GM21619 (cell line): ENCODE data around the gene TTC6.

ENCODE experiments used
- ATAC-seq: cut with Tn5 transposase; IDR thresholded peaks from one replicate; pipeline ENCODE4 v1.9.1; 2021; ENCODE audit not compliant: unreplicated experiment

TTC6 gene

DNA sequence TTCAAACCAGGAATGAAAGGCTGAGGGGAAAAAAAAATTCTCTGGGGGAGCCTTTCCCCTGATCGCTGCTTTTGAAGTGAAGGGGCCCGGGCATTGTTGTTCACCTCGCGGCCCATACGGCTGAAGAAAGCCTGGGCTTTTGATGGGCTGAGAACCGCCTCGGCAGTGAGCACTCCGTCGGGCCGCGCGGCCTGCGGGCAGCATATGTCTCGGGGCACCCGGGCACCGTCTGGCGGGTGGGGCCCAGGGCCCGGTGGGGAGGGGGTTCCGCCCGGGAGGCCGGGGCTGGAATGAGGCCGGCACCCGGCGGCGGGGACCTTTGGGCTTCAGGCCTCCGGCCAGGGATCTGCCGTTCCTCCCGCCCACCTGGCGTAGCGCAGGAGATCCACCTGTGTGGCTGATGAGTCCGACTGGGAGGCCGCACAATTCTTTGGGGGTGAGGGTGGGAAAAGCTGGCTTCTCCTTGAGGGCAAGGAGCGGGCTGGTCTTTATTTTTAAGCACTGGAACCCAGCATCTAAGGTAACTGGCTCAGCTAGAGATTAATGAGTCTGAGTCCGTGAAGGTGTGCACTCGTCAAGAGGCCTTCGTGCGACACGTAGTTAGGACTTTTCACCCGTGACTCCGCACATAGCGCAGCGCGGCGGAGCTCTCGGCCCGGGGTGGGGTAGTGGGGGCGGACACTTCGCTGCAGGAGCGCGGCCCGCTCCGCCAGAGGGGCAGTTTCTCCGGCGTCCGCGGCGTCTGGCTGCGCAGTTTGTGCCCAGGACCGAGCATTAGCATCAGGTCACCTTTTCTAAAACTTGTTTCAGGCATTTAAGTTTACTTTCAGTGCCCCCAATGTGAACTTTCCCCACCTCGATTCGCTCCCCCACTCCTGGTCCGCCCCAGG, 11.0 kb upstream of the TTC6 start:
- ATAC-seq = no peak

DNA sequence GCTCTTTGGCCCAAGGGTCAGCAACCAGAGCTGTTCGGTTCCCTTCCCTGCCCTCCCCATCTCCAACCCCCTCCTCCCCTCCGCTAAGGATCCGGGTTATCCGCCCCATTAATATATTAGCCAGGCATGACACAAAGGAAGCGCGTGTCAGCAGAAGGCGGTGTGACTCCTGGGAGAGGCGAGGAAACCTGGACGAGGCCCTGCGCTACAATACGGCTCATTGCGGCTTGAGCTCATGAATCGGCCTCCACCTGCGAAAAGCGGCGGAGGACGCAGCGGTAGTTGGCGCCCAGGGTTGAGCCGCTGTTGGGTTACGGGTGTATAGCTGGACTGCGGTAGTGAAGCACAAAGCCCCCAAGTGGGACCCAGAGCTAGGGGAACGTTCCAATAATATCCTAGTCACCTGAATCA, 10.3 kb upstream of the TTC6 start:
- no peak for ATAC-seq

GRCh38 chr14:37585971-37586796, 9.2 kb upstream of the TTC6 start:
- no peak for ATAC-seq

- ATAC-seq = no peak
Measured at GRCh38 chr14:37586797-37587130, 8.7 kb upstream of the TTC6 start.

DNA sequence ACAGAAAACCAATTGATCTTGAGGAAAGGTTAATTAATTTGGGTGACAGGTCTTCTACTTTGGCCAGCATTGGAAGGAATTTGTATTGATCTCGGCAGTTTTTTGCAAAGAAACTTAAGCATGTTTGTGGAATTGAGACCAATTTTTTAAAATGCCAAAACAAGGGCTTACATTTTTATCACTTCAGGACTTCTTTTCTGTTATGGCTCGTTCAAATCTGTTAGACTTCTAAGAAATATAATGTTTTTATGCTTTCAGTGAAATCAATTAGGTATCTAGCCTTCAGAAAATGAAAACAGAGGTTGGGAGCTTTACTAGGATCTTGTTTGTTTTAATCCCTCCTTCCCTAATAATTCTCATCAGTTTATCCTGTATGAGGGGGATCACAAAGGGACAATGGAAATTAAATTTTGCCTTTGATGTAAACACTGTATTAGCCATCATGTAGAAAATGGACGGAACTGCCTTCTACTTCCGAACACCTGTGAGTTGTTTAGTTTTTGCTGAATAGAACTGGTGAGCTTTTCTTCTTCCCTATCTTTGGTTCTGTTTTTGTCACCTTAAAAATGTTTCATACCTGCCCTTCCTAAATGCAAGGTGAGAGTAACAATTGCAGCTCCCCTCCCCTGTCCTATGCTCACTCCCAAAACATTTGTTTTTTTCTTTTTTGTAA, 8.2 kb upstream of the TTC6 start:
- ATAC-seq = no peak

- ATAC-seq = no peak
Measured at GRCh38 chr14:37587881-37588666, 7.4 kb upstream of the TTC6 start.

GRCh38 chr14:37588667-37588955, 6.8 kb upstream of the TTC6 start:
- ATAC-seq = no peak

- ATAC-seq = no peak
Measured at GRCh38 chr14:37588956-37589714, 6.3 kb upstream of the TTC6 start.

- no peak for ATAC-seq
Measured at GRCh38 chr14:37589715-37590427, 5.6 kb upstream of the TTC6 start.

DNA sequence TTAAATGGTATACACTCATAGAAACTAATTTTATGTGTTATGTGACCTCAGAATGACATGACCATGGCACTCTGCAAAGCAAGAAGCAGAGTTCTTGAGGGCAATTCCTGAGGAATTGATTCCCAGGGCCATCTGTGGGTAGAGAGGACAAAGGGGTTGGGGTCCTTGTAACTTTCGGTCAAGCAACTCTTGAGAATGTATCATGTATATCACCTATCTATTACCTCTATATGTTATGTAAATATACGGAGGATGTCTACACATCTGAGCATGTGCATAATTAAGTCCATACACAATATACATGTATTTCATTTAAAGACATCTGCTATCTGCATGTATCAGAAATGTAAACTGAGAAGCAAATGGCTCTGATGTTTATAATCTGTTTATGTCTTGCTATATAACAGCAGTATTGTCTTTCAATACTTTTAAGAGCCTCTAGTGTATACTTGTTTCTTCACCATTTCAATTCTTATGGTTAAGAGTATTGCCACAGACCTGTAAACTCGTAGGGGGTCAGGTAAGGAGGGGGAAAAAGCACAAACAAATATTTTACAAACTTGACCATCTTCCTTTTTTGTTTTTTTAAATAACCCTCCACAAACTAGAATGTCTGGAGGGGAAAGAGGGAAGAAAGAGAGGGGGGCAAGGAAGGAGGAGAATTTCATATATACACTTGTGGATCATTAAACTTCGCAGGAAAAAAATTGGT, 4.8 kb upstream of the TTC6 start:
- ATAC-seq = no peak

GRCh38 chr14:37591311-37591940, 4.0 kb upstream of the TTC6 start:
- ATAC-seq = no peak

GRCh38 chr14:37591941-37592481, 3.4 kb upstream of the TTC6 start:
- ATAC-seq = no peak

DNA sequence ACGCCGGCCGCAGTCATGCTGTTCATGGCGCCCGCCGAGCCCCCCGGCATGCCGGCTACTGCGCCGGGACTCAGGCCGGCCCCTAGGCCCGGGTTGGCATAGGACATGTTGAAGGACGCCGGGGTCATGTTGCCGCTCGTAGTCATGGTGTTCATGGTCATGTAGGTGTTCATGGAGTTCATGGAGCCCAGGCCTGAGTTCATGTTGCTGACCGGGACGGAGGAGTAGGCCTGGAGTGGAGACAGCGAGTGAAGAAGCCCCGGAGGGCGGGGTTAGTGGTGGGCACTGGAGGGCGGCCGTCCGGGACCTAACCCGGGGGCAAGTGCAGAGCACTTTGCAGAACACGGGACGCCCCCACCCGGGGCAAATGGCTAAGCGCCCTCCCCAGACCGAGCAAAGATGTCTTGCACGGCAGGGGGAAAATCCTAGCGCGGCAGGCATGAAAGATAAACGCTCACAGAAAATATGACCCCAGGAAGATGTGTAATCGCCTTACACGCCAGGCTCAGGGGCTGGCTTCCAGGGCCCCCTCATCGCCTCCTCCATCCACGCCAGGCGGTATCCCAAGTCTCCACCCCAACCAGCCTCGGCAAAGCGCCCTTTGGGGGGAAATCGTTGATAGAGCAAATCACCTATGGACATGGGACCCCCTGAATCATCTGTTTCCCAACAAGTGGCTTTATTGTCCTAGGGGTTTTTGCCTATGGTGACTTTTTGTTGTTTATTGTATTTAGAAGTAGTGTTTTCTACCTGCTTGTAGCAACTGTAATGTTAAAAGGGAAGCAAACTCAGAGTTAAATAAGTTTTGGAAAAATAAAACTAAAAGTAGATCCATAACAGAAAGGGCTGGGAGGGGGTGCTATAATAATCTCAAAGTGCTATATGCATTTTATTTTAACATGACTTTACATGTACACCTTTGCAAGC, 2.7 kb upstream of the TTC6 start:
- no peak for ATAC-seq

GRCh38 chr14:37593511-37594237, 1.8 kb upstream of the TTC6 start:
- no peak for ATAC-seq

- ATAC-seq = no peak
Measured at GRCh38 chr14:37594238-37594970, 1.0 kb upstream of the TTC6 start.
